MM.1S (cell line): ENCODE data around the gene SLC26A5.

Experiments
- EZH2 ChIP-seq: fragments of 300-600 bp; sonication (generic); optimal IDR thresholded peaks from 2 replicates; pipeline ENCODE3; 2017; ENCODE audit warnings: low read depth, mild to moderate bottlenecking, antibody characterized with exemption, low read length, mixed read lengths
- TF ChIP-seq, protein P1 (sequence below): fragments of 300-600 bp; sonication (generic); IDR thresholded peaks from 2 replicates; pipeline ENCODE4 v1.5.1; 2016; ENCODE audit warnings: antibody characterized with exemption, low read length, mixed read lengths

DNA sequence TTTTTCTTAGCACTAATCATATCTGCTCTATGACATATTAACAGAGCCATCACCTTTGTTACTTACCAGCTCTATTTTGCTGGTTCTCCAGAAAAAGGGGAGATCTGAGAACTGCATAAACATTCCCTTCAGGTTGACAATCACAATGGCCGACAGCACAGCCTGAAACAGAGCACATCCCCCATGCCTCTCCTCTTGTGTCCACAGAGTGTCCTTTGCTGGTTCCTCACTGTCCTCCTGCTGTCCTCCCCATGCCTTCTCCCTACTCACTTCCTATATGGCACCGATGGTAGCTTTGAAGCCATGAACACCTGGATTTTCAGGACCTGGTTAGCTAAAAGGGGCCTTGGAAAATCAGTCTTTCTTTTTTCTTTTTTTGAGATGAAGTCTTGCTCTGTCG lies 56.7 kb downstream of the SLC26A5 start:
- TF ChIP-seq, protein P1, sequence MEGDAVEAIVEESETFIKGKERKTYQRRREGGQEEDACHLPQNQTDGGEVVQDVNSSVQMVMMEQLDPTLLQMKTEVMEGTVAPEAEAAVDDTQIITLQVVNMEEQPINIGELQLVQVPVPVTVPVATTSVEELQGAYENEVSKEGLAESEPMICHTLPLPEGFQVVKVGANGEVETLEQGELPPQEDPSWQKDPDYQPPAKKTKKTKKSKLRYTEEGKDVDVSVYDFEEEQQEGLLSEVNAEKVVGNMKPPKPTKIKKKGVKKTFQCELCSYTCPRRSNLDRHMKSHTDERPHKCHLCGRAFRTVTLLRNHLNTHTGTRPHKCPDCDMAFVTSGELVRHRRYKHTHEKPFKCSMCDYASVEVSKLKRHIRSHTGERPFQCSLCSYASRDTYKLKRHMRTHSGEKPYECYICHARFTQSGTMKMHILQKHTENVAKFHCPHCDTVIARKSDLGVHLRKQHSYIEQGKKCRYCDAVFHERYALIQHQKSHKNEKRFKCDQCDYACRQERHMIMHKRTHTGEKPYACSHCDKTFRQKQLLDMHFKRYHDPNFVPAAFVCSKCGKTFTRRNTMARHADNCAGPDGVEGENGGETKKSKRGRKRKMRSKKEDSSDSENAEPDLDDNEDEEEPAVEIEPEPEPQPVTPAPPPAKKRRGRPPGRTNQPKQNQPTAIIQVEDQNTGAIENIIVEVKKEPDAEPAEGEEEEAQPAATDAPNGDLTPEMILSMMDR = no peak
- TF ChIP-seq EZH2 = no peak
